GM13976 (cell line): Measurements from ENCODE around the gene TSC2.

Source experiments
- DNase-seq: peaks from one replicate; pipeline ENCODE4 v3.0.0; 2012; ENCODE audit warnings: low spot score
- CTCF ChIP-seq: IDR thresholded peaks from 2 replicates; pipeline ENCODE4 v1.5.1; 2012; ENCODE audit warnings: borderline replicate concordance, mild to moderate bottlenecking; ENCODE audit not compliant: insufficient read depth; ENCODE audit errors: extremely low read depth, missing control alignments, control extremely low read depth
- in situ Hi-C: fragments of 300-500 bp; cut with MboI; formaldehyde crosslinking; loops from one replicate; pipeline ENCODE4 v1.12.0; 2022; ENCODE audit warnings: low sequenced_read_pairs, mixed read lengths, inconsistent platforms; ENCODE audit not compliant: unreplicated experiment

TSC2 gene

GRCh38 chr16:2081201-2082084, 33.7 kb downstream of the TSC2 start:
- no peak for TF ChIP-seq CTCF
- in situ Hi-C loops, result no loop called here
- no peak for DNase-seq

GRCh38 chr16:2082171-2082982, 34.6 kb downstream of the TSC2 start:
- DNase-seq, result no peak
- in situ Hi-C loops, result no loop called here
- no peak for TF ChIP-seq CTCF

- TF ChIP-seq CTCF, result no peak
- DNase-seq, result no peak
- in situ Hi-C loops, result no loop called here
These were observed 35.2 kb downstream of the TSC2 start for GRCh38 chr16:2082983-2083364.

- in situ Hi-C loops, result no loop called here
- DNase-seq, result no peak
- TF ChIP-seq CTCF, result no peak
These were observed 35.6 kb downstream of the TSC2 start for GRCh38 chr16:2083409-2083808.

- no peak for DNase-seq
- no peak for TF ChIP-seq CTCF
- in situ Hi-C loops, result no loop called here
These were observed 36.3 kb downstream of the TSC2 start for GRCh38 chr16:2083876-2084780.
